HG03060 (cell line): Measurements from ENCODE around the gene FBXO40.

Experiments used
- ATAC-seq: cut with Tn5 transposase; IDR thresholded peaks from one replicate; pipeline ENCODE4 v1.9.1; 2021; ENCODE audit warnings: low read depth, moderate number of reproducible peaks; ENCODE audit not compliant: unreplicated experiment

The FBXO40 gene

DNA sequence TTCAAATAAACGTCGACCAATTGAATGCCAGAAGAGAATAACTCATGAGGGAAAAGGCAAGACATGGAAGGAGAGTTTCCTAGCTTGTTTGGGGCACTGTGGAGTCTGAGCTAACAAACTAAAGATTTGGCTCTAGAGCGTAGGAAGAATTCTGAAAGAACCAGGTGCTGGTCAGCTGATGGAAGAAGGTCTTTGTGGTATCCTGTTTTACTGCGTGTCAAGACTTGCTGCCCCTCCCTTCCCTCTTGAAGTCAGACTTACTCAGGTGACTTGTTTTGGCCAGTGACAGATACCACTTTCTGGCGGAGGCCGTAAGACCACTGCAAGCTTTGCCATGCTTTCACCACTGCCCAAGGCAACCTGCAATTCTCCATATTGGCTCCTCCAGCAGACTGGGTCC is 68.2 kb downstream of the FBXO40 start:
- no peak for ATAC-seq

- no peak for ATAC-seq
These were observed 69.6 kb downstream of the FBXO40 start for GRCh38 chr3:121662742-121663141.

GRCh38 chr3:121663171-121663847 is 70.1 kb downstream of the FBXO40 start:
- no peak for ATAC-seq

DNA sequence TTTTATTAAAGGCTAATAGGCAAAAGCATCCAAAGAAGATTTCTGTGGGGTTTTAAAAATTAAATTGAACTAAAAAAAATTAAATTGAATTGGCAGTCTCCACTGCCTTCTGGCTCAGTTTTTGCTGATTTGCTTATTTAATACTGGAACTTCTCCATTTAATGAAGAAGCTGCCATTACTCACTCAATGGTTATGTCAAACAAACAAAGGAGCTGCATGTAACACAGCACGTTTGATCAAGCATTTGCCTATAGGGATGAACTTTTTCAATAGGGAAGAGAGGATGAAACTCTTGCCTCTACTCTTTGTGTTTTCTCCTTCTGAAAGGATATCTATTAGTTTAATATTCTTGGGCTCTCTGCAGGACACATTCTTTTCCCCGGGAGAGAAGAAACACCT is 72.3 kb downstream of the FBXO40 start:
- ATAC-seq = no peak

DNA sequence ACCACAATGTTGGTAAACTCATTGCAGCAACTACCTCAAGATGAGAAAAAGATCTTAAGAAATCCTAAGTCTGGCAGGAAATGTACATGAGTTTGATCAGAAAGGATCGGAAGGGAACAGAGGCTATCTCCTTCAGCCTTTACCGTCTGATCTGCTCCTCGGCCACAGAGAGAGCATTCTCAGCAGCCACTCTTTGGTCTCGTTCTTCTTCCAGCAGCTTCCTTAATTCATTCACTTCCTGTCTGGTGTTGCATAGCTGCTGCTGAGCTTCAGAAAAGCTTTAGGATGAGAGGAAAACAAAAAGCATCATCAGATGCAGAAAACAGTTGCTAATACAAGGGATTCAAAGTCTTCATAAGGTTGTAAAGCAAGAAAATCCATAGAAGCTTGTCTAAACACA is 74.2 kb downstream of the FBXO40 start:
- no peak for ATAC-seq

GRCh38 chr3:121670676-121671075 is 77.5 kb downstream of the FBXO40 start:
- no peak for ATAC-seq

- ATAC-seq = no peak
These were observed 84.0 kb downstream of the FBXO40 start for GRCh38 chr3:121677141-121677540.
